Omental fat pad (tissue), 4 donors: ENCODE measurements around the gene OCIAD1. TPM values are rescaled to one million over a fixed set of nuclear protein-coding genes. Genes with fewer than 3 reads are reported as not detected.

Experiments used
- ATAC-seq: fragments of 150-250 bp; one replicate; pipeline ENCODE4 v1.9.1; 2016; ENCODE audit warnings: mild to moderate bottlenecking, moderate library complexity; ENCODE audit not compliant: low FRiP score
- DNase-seq: peaks from one replicate; pipeline ENCODE4 v3.0.0-alpha.2; 2019; ENCODE audit warnings: low spot score
- CTCF ChIP-seq, 3 donors: fragments of 450-650 bp; IDR thresholded peaks; one replicate each; pipeline ENCODE4 v1.5.1; 2016 to 2017; ENCODE audit warnings: antibody characterized with exemption in 3 of 3, mild to moderate bottlenecking in 3 of 3, moderate library complexity in 2 of 3
- total RNA-seq, 4 donors: library from RNA; depleted of rRNA; stranded (reverse); fragments of >200 nt; gene quantifications; one replicate each; pipeline ENCODE4 v1.1.0, GENCODE V29; 2016

OCIAD1 gene
- total RNA-seq, 4 donors from 2014 or later: 67.9 to 111 (median 88.8) TPM

DNA sequence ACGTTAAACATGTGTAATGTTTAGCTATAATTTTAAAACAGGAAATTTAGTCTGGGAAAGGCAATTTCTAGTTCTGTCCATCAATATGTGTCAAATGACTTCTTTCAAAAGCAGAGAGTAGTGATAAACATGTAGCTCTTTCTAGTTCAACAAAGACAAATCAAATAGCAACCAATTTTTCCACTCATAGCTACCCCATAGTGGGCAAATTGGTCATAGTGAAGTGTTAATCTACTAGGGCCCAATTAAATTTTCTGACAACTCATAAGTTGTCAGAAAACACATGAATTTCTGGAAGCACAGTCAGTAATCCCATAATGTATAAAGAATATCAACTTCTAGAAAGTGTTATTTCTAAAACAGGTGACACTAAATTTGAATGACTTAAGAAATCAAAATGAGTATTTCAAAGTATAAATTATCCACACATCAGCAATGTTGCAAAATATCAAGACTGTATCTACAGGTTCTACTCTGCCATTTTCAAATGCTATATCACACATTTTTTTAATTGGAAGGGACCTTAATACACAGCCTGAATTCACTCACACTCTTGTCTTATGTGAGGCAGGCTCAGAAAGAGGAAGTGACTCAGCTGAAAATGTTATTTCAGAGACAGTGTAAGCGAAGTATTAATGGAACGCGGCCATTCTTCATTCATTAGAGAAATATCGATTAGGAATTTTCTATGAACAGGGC is 68.0 kb downstream of the OCIAD1 start:
- TF ChIP-seq CTCF (IDR thresholded peaks at IDR 0.05): no peak
- DNase-seq (no peak), ATAC-seq (no peak)

DNA sequence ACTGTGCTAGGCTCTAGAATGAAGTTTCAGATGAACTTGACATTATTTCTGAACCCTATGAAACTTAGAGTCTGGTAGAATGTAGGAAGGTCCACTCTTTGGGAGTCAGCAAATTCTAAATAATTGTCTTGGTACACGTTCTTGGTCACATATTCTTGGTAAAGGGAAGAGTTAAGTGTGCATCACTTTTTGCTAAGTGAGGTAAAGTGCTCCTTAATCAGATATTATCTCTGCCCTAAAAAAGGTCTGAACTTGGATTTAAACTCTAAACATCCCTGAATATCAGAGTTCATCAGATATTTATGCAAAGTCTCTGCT is 68.5 kb downstream of the OCIAD1 start:
- ATAC-seq: no peak
- TF ChIP-seq CTCF (IDR thresholded peaks at IDR 0.05): no peak

GRCh38 chr4:48899950-48900349 is 69.1 kb downstream of the OCIAD1 start:
- ATAC-seq (peak; percentile 37), DNase-seq (no peak)
- TF ChIP-seq CTCF (IDR thresholded peaks at IDR 0.05): no peak

More for the DNA sequence above, 68.5 kb downstream of the OCIAD1 start:
- no peak for DNase-seq

GRCh38 chr4:48901196-48901595 is 70.3 kb downstream of the OCIAD1 start:
- TF ChIP-seq CTCF (IDR thresholded peaks at IDR 0.05): no peak
- no peak for DNase-seq
- ATAC-seq: no peak

- DNase-seq (no peak), ATAC-seq (no peak)
- TF ChIP-seq CTCF (IDR thresholded peaks at IDR 0.05): no peak
Observed at GRCh38 chr4:48902266-48902665, 71.4 kb downstream of the OCIAD1 start.

DNA sequence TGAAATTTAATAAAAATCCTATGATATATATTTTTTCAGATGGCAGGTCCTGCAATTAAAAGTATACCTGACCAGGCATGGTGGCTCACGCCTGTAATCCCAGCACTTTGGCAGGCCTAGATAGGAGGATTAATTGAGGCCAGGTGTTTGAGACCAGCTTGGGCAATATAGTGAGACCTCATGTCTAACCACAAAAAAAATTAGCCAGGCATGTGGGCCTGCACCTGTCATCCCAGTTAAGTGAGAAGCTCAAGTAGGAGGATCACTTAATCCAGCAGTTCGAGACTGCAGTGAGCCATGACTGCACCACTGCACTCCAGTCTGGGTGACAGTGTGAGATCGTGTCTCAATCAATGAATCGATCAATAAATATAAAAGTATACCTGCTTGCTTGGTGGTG is 73.2 kb downstream of the OCIAD1 start:
- ATAC-seq: no peak
- DNase-seq: no peak
- TF ChIP-seq CTCF (IDR thresholded peaks at IDR 0.05): no peak

DNA sequence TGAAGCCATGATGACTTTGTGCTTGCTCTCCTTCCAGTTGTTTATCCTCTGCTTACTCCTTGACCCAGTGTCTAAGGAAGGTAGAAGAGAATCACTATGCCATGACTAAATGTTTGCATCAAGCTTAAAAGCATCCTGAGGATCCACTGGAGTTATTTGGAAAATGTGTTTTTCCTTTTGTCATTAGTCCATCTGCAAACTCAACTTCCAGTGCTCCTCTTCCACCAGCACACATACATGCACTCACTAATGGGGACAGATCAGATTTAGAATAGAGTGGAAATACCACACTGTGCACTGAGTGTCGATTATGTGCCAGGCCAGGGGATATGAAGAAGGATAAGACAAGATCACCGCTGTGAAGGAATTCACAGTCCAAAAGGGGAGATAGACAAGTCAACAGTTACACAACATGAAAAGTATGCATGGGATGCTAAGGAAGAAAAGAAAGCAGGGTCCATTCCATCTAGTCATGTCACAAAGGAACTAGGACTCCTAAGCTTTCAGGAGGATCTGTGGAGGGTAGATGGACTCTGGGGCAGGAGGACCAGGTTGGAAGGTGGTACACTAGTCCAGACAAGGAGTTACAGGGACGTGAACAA is 73.8 kb downstream of the OCIAD1 start:
- TF ChIP-seq CTCF (IDR thresholded peaks at IDR 0.05): no peak
- ATAC-seq (no peak), DNase-seq (no peak)
